NCI-H460 (cell line): ENCODE measurements around the gene SLC9A6. TPM values are rescaled to one million over a fixed set of nuclear protein-coding genes. Genes with fewer than 3 reads are reported as not detected.
A peak's percentile ranks its signal among the peaks of the same experiment; 100 is the strongest.
"Not testable (repeated sequence)": the region's sequence is repeated elsewhere in the genome, so short reads cannot be mapped to it uniquely, and the experiment has no call there.

Experiments
- DNase-seq: peaks from one replicate; pipeline ENCODE4 v3.0.0-alpha.2; 2016; ENCODE audit warnings: low read depth; ENCODE audit errors: extremely low read depth
- total RNA-seq: library from RNA; depleted of rRNA; stranded (reverse); fragments of >200 nt; shearing (Covaris generic); gene quantifications from 2 replicates; pipeline ENCODE4 v1.2.3, GENCODE V29; 2014; rRNA removed

The SLC9A6 gene
- total RNA-seq, 1 experiment from 2014 or later, result 18.0 TPM

GRCh38 chrX:136059350-136059749 lies 74.1 kb downstream of the SLC9A6 start:
- no peak for DNase-seq

- no peak for DNase-seq
Measured at GRCh38 chrX:136061286-136061685, 76.1 kb downstream of the SLC9A6 start.

GRCh38 chrX:136061696-136062095 lies 76.5 kb downstream of the SLC9A6 start:
- DNase-seq, result no peak

- DNase-seq, result peak; percentile 64
Measured at GRCh38 chrX:136063340-136064079, 78.3 kb downstream of the SLC9A6 start.

- no peak for DNase-seq
Measured at GRCh38 chrX:136064661-136065043, 79.4 kb downstream of the SLC9A6 start.

GRCh38 chrX:136065044-136065671 lies 79.9 kb downstream of the SLC9A6 start:
- DNase-seq, result peak; percentile 56

GRCh38 chrX:136067097-136067496 lies 81.9 kb downstream of the SLC9A6 start:
- no peak for DNase-seq

GRCh38 chrX:136067966-136068365 lies 82.7 kb downstream of the SLC9A6 start:
- DNase-seq, result no peak

GRCh38 chrX:136076942-136077341 lies 91.7 kb downstream of the SLC9A6 start:
- DNase-seq, result no peak

- DNase-seq, result no peak
Measured at GRCh38 chrX:136080766-136081165, 95.5 kb downstream of the SLC9A6 start.

GRCh38 chrX:136086521-136086920 lies 101.3 kb downstream of the SLC9A6 start:
- DNase-seq, result no peak

- not testable (repeated sequence) for DNase-seq
Measured at GRCh38 chrX:136091898-136092297, 106.7 kb downstream of the SLC9A6 start.

GRCh38 chrX:136094962-136095361 lies 109.7 kb downstream of the SLC9A6 start:
- DNase-seq, result no peak

Other genes starting within 250 kb of the SLC9A6 start
- not detected in 2 replicates for gene CT45A3, start 217.2 kb upstream of the SLC9A6 start, total RNA-seq
- not detected in 2 replicates for gene CT45A5, start 199.9 kb upstream of the SLC9A6 start, total RNA-seq
- not detected in 2 replicates for gene CT45A6, start 182.6 kb upstream of the SLC9A6 start, total RNA-seq
- not detected in 2 replicates for gene CT45A2, start 165.4 kb upstream of the SLC9A6 start, total RNA-seq
- 0.22 TPM in 1 of 2 replicates, not detected in the other for gene CT45A7, start 148.2 kb upstream of the SLC9A6 start, total RNA-seq
- gene CT45A8, start 130.9 kb upstream of the SLC9A6 start, total RNA-seq, result not detected in 2 replicates
- not detected in 2 replicates for gene CT45A9, start 113.6 kb upstream of the SLC9A6 start, total RNA-seq
- not detected in 2 replicates for gene CT45A10, start 92.0 kb upstream of the SLC9A6 start, total RNA-seq
- gene SAGE1, start 91.7 kb upstream of the SLC9A6 start, total RNA-seq, result not detected in 2 replicates
- gene MMGT1, start 11.4 kb upstream of the SLC9A6 start, total RNA-seq, result 39.1 and 39.2 TPM in 2 replicates
- gene FHL1, start 162.1 kb downstream of the SLC9A6 start, total RNA-seq, result 14.1 and 15.8 TPM in 2 replicates